GM12801 (cell line): ENCODE results near the gene RPL39L.

Source experiments
- TF ChIP-seq, protein P1 (sequence below): IDR thresholded peaks from one replicate; pipeline ENCODE4 v1.5.1; 2011; ENCODE audit warnings: control low read depth; ENCODE audit not compliant: insufficient read length; ENCODE audit errors: extremely low read depth

RPL39L gene

DNA sequence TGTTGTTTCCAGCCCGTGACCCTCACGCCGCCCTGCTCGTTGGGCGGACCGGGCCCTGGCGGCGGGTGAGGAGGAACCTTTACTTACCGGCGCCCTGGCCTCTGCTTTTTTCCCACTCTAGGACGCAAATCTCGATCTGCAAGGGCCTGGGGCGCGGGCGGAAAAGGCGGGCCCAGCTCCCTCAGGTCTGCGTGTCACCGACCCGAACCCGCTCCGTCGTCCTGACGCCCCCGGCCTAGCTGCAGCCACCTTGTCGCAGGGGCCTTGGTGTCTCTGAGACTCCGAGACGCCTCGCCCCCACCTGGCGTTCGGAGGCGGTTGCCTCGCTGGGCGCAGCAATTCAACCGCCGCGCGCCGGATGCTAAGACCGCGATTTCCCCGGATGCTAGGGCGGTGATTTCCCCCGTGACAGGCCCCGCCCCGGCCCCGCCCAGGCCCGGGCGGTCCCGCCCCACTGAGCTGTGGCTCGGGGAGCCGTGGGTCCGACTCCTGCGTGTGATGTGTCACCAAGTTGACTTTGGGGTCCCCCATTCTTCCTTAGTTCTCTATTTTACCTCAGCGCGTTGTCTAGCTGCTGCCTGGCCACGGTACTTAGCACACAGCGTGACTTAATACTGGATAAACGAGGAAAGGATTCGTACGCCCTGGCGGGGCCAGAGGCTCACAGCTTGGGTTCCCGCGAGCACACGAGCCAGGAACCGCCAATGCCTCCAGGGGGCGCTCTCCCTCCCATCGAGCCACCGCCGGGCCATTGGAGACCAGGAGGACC lies at the start of gene RPL39L:
Gene RPL39L (minus strand): TSS at position 371 of the 769 bp plus-strand sequence. CDS start 18,196 bp downstream, outside the sequence.
- TF ChIP-seq, protein P1, sequence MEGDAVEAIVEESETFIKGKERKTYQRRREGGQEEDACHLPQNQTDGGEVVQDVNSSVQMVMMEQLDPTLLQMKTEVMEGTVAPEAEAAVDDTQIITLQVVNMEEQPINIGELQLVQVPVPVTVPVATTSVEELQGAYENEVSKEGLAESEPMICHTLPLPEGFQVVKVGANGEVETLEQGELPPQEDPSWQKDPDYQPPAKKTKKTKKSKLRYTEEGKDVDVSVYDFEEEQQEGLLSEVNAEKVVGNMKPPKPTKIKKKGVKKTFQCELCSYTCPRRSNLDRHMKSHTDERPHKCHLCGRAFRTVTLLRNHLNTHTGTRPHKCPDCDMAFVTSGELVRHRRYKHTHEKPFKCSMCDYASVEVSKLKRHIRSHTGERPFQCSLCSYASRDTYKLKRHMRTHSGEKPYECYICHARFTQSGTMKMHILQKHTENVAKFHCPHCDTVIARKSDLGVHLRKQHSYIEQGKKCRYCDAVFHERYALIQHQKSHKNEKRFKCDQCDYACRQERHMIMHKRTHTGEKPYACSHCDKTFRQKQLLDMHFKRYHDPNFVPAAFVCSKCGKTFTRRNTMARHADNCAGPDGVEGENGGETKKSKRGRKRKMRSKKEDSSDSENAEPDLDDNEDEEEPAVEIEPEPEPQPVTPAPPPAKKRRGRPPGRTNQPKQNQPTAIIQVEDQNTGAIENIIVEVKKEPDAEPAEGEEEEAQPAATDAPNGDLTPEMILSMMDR, result no peak

DNA sequence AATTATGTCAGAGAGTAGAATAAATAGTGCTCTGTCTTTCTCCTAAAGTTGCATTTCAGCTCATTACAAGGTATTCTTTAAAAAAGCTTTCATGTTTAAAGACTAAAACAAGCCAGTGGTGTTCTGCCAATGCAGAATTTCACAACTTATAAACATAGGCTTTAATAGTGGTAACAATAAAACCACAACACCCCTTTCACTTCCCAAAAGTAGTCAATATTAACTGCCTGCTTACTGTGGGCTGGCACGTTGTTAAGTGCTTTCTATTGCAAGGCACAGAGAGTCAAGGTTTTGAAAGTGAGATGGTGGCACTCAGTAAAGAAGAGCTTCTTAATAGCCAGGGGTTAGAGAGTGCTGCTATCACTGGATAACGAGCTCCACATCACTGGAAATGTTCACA lies 49.6 kb upstream of the RPL39L start:
- TF ChIP-seq, protein P1, result no peak

DNA sequence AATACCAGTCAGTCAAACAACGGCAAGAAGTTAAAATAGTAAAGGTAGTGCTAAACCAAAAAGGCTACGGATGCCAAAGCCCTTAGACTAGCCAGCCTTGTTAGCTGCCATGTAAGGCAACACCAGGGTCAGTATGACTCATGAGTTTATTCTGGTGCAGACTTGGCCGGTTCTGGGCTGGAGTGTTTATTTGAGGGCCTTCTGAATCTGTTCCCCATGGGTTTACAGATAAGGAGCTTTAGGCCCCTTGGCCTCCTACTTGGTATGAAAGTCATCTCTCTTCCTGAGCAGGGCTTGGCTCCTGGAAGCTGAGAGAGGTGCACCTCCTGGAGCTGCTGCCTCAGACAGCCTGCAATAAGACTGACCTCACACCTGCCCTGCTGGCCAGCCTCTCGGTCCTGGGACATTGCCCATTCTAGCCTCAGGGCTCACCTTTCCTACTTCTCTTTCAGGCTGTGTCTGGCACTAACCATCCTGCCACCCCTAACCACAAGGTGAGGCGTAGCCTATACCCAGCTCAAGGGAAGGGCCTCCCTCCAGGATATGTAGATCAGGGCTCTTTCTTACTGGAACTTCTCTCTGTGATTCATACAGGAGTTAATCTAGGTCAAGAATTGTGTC lies 47.6 kb upstream of the RPL39L start:
- TF ChIP-seq, protein P1, result no peak

DNA sequence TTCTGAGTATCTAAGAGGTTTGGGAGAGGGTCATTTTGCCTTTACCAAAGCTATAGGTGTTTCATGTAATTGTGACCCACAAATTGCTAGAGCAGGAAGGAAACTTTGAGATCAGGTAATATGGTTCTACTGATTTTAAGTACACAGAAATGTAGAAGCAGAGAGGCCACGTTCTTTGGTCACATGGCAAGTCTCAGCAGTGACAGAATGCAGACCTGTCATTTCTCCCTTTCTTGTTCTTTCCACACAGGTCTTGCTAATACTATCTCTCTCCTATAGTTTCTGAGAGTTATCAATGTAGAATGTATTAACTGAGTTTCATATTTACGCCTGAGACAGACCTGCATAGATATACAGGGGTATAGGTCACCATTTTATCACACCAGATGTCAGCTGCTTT lies 47.1 kb upstream of the RPL39L start:
- TF ChIP-seq, protein P1, result no peak

DNA sequence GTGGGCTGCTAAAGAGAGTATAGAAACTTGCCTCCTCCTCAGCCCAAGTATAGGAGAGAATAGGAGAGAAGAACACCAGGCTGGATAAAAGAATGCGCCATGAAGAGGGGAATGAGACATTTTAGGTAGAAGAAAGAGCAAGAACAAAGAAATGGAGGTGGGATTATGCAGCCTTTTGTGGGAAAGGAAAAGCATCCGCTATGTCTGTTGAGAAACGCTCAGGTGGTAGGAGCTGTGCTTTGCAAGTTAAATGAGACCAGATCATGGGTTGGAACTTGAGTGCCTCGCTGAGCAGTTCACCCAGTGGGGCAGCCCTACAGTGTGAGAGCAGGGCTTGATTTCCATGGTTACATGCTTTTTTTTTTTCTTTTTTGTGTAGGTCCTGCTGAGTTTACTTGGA lies 46.5 kb upstream of the RPL39L start:
- TF ChIP-seq, protein P1, result no peak

DNA sequence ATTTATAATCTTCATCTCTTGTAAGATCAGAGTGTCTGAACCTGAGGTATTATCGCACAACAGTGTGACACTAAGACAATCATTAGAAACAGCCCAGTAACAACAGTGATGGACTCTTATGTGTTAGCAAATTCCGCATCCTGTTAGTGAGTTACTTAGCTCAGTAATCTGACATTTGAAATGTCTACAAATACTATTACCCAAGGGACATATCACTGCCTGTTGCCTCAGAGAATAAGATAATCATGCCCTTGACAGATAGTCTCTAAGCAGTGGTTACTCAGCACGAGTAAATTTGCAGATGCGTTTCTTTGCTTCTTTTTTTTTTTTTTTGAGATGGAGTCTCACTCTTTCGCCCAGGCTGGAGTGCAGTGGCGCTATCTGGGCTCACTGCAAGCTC lies 44.6 kb upstream of the RPL39L start:
- TF ChIP-seq, protein P1, result no peak

DNA sequence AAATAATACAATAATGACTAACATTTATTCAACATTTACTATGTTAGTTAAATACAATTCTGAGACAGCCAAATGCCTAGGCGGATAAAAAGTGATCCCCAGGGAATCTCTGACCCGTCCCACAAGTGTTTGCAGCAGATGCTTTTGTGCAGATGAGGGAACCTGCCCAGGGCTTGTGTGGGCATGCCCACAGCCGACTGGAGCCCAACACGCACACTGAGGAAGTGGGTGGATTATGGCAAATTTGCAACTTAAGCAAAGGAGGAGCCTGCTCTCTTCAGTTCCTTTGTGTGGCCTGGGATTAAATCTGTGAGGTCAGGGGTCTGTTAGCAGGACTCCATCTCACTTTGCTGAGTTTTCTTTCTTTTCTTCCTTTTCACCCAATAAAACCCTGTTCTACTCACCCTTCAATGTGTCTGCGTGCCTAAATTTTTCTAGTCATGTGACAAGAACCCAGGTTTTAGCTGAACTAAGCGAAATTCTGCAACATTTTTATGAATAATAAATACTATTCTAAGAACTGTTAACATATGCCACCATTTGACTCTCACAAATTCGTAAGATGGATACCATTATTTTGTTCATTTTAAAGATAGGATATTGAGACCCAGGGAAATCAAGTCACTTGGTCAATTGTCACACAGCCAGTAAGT lies 44.0 kb upstream of the RPL39L start:
- TF ChIP-seq, protein P1, result no peak
